ENCODE results near the gene IMPDH1. TPM values are rescaled to one million over a fixed set of nuclear protein-coding genes. Genes with fewer than 3 reads are reported as not detected.

IMPDH1 gene
- total RNA-seq, 4 donors from 2014 or later, result 11.9 to 53.3 (median 32.8) TPM

GRCh38 chr7:128378637-128379036 is 31.1 kb downstream of the IMPDH1 start:
- Histone ChIP-seq H3K27me3 (no peaks in the 10 kb centered on the region), H3K4me3 (no peak overlapping the region), H3K27ac (no peak overlapping the region), H3K36me3 (no peaks in the 10 kb centered on the region), H3K4me1 (no peaks in the 10 kb centered on the region), H3K9me3 (no peaks in the 10 kb centered on the region)
- no peak for DNase-seq
- TF ChIP-seq POLR2A (IDR thresholded peaks at IDR 0.05), result no peak
- no peak for TF ChIP-seq CTCF (IDR thresholded peaks at IDR 0.05)
- intact Hi-C loops (cut with DNase I; ENCODE audit: low total_unique reads), result no loop called here

- Histone ChIP-seq H3K4me1 (no peaks in the 10 kb centered on the region), H3K27ac (no peak overlapping the region), H3K4me3 (no peak overlapping the region), H3K27me3 (no peaks in the 10 kb centered on the region), H3K9me3 (no peaks in the 10 kb centered on the region), H3K36me3 (no peaks in the 10 kb centered on the region)
- intact Hi-C loops (cut with DNase I; ENCODE audit: low total_unique reads), result no loop called here
- no peak for TF ChIP-seq CTCF (IDR thresholded peaks at IDR 0.05)
- no peak for TF ChIP-seq POLR2A (IDR thresholded peaks at IDR 0.05)
- no peak for DNase-seq
Measured at GRCh38 chr7:128376077-128376476, 33.7 kb downstream of the IMPDH1 start.

- Histone ChIP-seq H3K4me1 (no peaks in the 10 kb centered on the region), H3K9me3 (no peaks in the 10 kb centered on the region), H3K36me3 (no peaks in the 10 kb centered on the region), H3K27me3 (no peaks in the 10 kb centered on the region), H3K27ac (no peak overlapping the region), H3K4me3 (no peak overlapping the region)
- no peak for DNase-seq
- intact Hi-C loops (cut with DNase I; ENCODE audit: low total_unique reads), result no loop called here
- TF ChIP-seq POLR2A (IDR thresholded peaks at IDR 0.05) (no peak), CTCF (IDR thresholded peaks at IDR 0.05) (no peak)
Measured at GRCh38 chr7:128374041-128374440, 35.7 kb downstream of the IMPDH1 start.

- Histone ChIP-seq H3K27me3 (no peaks in the 10 kb centered on the region), H3K36me3 (no peaks in the 10 kb centered on the region), H3K9me3 (no peaks in the 10 kb centered on the region), H3K4me1 (no peaks in the 10 kb centered on the region), H3K4me3 (no peak overlapping the region), H3K27ac (no peak overlapping the region)
- no peak for DNase-seq
- no peak for TF ChIP-seq POLR2A (IDR thresholded peaks at IDR 0.05)
- no peak for TF ChIP-seq CTCF (IDR thresholded peaks at IDR 0.05)
- intact Hi-C loops (cut with DNase I; ENCODE audit: low total_unique reads), result no loop called here
Measured at GRCh38 chr7:128373606-128374005, 36.2 kb downstream of the IMPDH1 start.

GRCh38 chr7:128370491-128370890 is 39.3 kb downstream of the IMPDH1 start:
- no peak overlapping the region for H3K27ac ChIP-seq

More at GRCh38 chr7:128370491-128370890, 39.3 kb downstream of the IMPDH1 start:
- intact Hi-C loops (cut with DNase I; ENCODE audit: low total_unique reads), result no loop called here
- Histone ChIP-seq H3K27me3 (no peaks in the 10 kb centered on the region), H3K4me3 (no peak overlapping the region), H3K9me3 (no peaks in the 10 kb centered on the region), H3K36me3 (no peaks in the 10 kb centered on the region), H3K4me1 (no peaks in the 10 kb centered on the region)
- TF ChIP-seq POLR2A (IDR thresholded peaks at IDR 0.05) (no peak), CTCF (IDR thresholded peaks at IDR 0.05) (no peak)
- DNase-seq, result no peak
